ENCODE measurements around the gene ZNF317. TPM values are rescaled to one million over a fixed set of nuclear protein-coding genes. Genes with fewer than 3 reads are reported as not detected.

Gene ZNF317
- total and polyA plus RNA-seq, 2 of the 4 experiments (the other 2 are of a cell fraction) = 13.0 to 17.6 TPM

DNA sequence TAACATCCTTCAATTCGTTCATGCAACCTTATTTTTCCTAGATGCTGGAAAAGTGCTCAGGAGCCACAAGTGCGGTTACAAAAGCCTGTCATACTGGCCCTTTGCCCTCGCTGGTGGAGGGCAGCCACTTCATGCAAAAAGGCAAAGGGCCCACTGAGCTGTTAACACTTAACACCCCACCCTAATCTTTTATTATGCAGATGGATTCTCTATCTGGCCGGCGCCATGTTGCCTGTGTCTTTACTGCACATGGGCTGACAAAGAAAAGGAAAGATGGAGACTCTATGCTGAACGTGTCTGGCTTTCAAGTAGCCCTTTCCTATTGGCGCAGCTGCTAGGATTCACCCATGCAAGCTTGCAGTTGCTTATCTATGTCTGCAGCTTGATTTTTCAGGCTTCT lies 49.3 kb downstream of the ZNF317 start:
- Histone ChIP-seq H3K23ac (ENCODE audit: low read depth, low read length) (no peak overlapping the region), H3K9me3 (ENCODE audit: control insufficient read depth, insufficient read depth, low read length) (peaks cover 5% of the 10 kb centered on the region; the same call in 1 of the 2 replicates), H2BK15ac (ENCODE audit: low read depth, low read length) (no peak overlapping the region), H3K9ac (ENCODE audit: low read depth, low read length) (no peak overlapping the region), H3K36me3 (ENCODE audit: control insufficient read depth, insufficient read depth, low read length) (no peaks in the 10 kb centered on the region), H2AFZ (replicated peaks; ENCODE audit: low read length, poor library complexity) (no peak overlapping the region), H3K9me1 (ENCODE audit: insufficient read depth, low read length) (no peaks in the 10 kb centered on the region), H2BK20ac (ENCODE audit: low read depth, low read length) (no peak overlapping the region), H3K4me1 (ENCODE audit: control insufficient read depth, insufficient read depth, low read length) (no peaks in the 10 kb centered on the region), H3K27ac (ENCODE audit: insufficient read depth, low read length) (no peak overlapping the region), H3K14ac (replicated peaks; ENCODE audit: low read depth, low read length) (no peak overlapping the region), H3K18ac (ENCODE audit: low read depth, low read length) (no peak overlapping the region), H4K5ac (ENCODE audit: low read depth, low read length) (no peak overlapping the region), H4K91ac (ENCODE audit: insufficient read depth, low read depth, low read length) (no peak overlapping the region), H4K8ac (ENCODE audit: low read depth in 2 of 2, low read length in 2 of 2) (no peak overlapping the region), H3K79me1 (ENCODE audit: low read depth in 1 of 2, low read length in 2 of 2) (no peaks in the 10 kb centered on the region), H2BK120ac (ENCODE audit: low read depth, low read length) (no peak overlapping the region), H2AK9ac (replicated peaks; ENCODE audit: low read depth, low read length, poor library complexity) (no peak overlapping the region), H2AK5ac (ENCODE audit: low read depth, low read length) (no peak overlapping the region), H3K4ac (ENCODE audit: low read depth, low read length) (no peak overlapping the region), H3K4me2 (ENCODE audit: low read depth, low read length) (no peak overlapping the region), H3K56ac (ENCODE audit: extremely low read depth, insufficient read depth, low read length) (no peak overlapping the region), H2BK5ac (ENCODE audit: low read depth, low read length, poor library complexity, severe bottlenecking) (no peak overlapping the region), H3K4me3 (ENCODE audit: insufficient read depth, low read depth, low read length) (no peak overlapping the region), H4K20me1 (ENCODE audit: insufficient read depth, low read length) (no peaks in the 10 kb centered on the region), H3K27me3 (ENCODE audit: control insufficient read depth, insufficient read depth, low read length) (no peaks in the 10 kb centered on the region)
- no TSS peak for BruUV-seq (replicated peaks)
- TF ChIP-seq RAD21 (IDR thresholded peaks at IDR 0.05; ENCODE audit: low read length) = no peak
- TF ChIP-seq, protein P1, sequence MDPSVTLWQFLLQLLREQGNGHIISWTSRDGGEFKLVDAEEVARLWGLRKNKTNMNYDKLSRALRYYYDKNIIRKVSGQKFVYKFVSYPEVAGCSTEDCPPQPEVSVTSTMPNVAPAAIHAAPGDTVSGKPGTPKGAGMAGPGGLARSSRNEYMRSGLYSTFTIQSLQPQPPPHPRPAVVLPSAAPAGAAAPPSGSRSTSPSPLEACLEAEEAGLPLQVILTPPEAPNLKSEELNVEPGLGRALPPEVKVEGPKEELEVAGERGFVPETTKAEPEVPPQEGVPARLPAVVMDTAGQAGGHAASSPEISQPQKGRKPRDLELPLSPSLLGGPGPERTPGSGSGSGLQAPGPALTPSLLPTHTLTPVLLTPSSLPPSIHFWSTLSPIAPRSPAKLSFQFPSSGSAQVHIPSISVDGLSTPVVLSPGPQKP (IDR thresholded peaks at IDR 0.05; ENCODE audit: borderline replicate concordance, low read depth, low read length) = no peak
- TF ChIP-seq CEBPB (IDR thresholded peaks at IDR 0.05; ENCODE audit: low read depth, low read length) = no peak
- no peak for TF ChIP-seq CHD1 (IDR thresholded peaks at IDR 0.05; ENCODE audit: low read depth, low read length)
- no peak for TF ChIP-seq MAZ (IDR thresholded peaks at IDR 0.05; ENCODE audit: borderline replicate concordance, low read depth, low read length)
- TF ChIP-seq NFE2L2 (IDR thresholded peaks at IDR 0.05; ENCODE audit: low read depth, low read length) = no peak
- no peak for TF ChIP-seq BHLHE40 (IDR thresholded peaks at IDR 0.05; ENCODE audit: low read depth, low read length)
- TF ChIP-seq, protein P2, sequence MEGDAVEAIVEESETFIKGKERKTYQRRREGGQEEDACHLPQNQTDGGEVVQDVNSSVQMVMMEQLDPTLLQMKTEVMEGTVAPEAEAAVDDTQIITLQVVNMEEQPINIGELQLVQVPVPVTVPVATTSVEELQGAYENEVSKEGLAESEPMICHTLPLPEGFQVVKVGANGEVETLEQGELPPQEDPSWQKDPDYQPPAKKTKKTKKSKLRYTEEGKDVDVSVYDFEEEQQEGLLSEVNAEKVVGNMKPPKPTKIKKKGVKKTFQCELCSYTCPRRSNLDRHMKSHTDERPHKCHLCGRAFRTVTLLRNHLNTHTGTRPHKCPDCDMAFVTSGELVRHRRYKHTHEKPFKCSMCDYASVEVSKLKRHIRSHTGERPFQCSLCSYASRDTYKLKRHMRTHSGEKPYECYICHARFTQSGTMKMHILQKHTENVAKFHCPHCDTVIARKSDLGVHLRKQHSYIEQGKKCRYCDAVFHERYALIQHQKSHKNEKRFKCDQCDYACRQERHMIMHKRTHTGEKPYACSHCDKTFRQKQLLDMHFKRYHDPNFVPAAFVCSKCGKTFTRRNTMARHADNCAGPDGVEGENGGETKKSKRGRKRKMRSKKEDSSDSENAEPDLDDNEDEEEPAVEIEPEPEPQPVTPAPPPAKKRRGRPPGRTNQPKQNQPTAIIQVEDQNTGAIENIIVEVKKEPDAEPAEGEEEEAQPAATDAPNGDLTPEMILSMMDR (conservative IDR thresholded peaks at IDR 0.05; ENCODE audit: low read depth, low read length) = no peak
- TF ChIP-seq POLR2A (IDR thresholded peaks at IDR 0.05; ENCODE audit: low read depth, low read length) = no peak
- in situ Hi-C loops (cut with MboI; ENCODE audit: low sequenced_read_pairs) (no loop called here), dilution Hi-C loops (cut with HindIII; ENCODE audit: low sequenced_read_pairs, unreplicated experiment) (no loop called here), intact Hi-C loops (cut with micrococcal nuclease) (no loop called here)
- ChIA-PET CTCF (no interaction called here), POLR2A (ENCODE audit: unreplicated experiment) (no interaction called here)
- no peak for ATAC-seq (ENCODE audit: low read depth)
- WGBS, 2 experiments (ENCODE audit: extremely low coverage in 2 of 2, insufficient read length in 1 of 2) = no CpG with 5 or more reads among the region's 7 CpGs
- no peak for DNase-seq
